WTC11 (cell line): ENCODE results near the gene TNFAIP8L3. TPM values are rescaled to one million over a fixed set of nuclear protein-coding genes. Genes with fewer than 3 reads are reported as not detected.

Source experiments
- ATAC-seq: fragments of 200-7000 bp; cut with Tn5 transposase; 2 replicates; pipeline ENCODE4 v1.10.0; 2021; ENCODE audit warnings: mild to moderate bottlenecking, moderate library complexity
- CTCF ChIA-PET: fragments of 300-600 bp; sonication (Branson Sonifier 250); formaldehyde crosslinking; loops from one replicate; lab custom pipeline; 2021; ENCODE audit warnings: antibody characterized with exemption; lab: Charles Lee
- POLR2A ChIA-PET: fragments of 350-600 bp; sonication (Branson Sonifier 250); formaldehyde crosslinking; loops from one replicate; lab custom pipeline; 2021; ENCODE audit warnings: antibody characterized with exemption; lab: Charles Lee
- DNase-seq: peaks from one replicate; pipeline ENCODE4 v3.0.0; 2021; ENCODE audit warnings: low spot score
- H3K27ac Mint-ChIP-seq: 2 replicates; pipeline ENCODE4 v1.8.0; 2021; ENCODE audit warnings: mixed read lengths
- H3K27me3 Mint-ChIP-seq: 2 replicates; pipeline ENCODE4 v1.8.0; 2021; ENCODE audit warnings: low read depth, mild to moderate bottlenecking, moderate library complexity, mixed read lengths
- H3K36me3 Mint-ChIP-seq: 2 replicates; pipeline ENCODE4 v1.8.0; 2021; ENCODE audit warnings: mixed read lengths
- H3K4me1 Mint-ChIP-seq: 2 replicates; pipeline ENCODE4 v1.8.0; 2022; ENCODE audit warnings: mixed read lengths
- H3K4me3 Mint-ChIP-seq: 2 replicates; pipeline ENCODE4 v1.8.0; 2021; ENCODE audit warnings: mild to moderate bottlenecking, moderate library complexity, mixed read lengths
- H3K9me3 Mint-ChIP-seq: 2 replicates; pipeline ENCODE4 v1.8.0; 2021; ENCODE audit warnings: mixed read lengths
- ATF1 ChIP-seq: sonication (generic); formaldehyde crosslinking; IDR thresholded peaks from 2 replicates; pipeline ENCODE4 v1.8.1; 2023; ENCODE audit warnings: mild to moderate bottlenecking, moderate library complexity, missing genetic modification reagents
- CDX4 ChIP-seq: fragments of 250-450 bp; sonication (Bioruptor Pico); IDR thresholded peaks from 2 replicates; pipeline ENCODE4 v1.9.0; 2021; ENCODE audit warnings: moderate library complexity, mild to moderate bottlenecking, inconsistent platforms, borderline replicate concordance
- FOXP1 ChIP-seq: sonication (generic); formaldehyde crosslinking; IDR thresholded peaks from 2 replicates; pipeline ENCODE4 v1.8.0; 2022; ENCODE audit warnings: missing genetic modification reagents, mild to moderate bottlenecking, moderate library complexity, borderline replicate concordance
- FOXP4 ChIP-seq: sonication (generic); formaldehyde crosslinking; IDR thresholded peaks from 2 replicates; pipeline ENCODE4 v1.8.0; 2022; ENCODE audit warnings: mild to moderate bottlenecking, missing genetic modification reagents
- MYBL2 ChIP-seq: sonication (generic); formaldehyde crosslinking; IDR thresholded peaks from 2 replicates; pipeline ENCODE4 v1.8.1; 2023; ENCODE audit warnings: mild to moderate bottlenecking, moderate library complexity, missing genetic modification reagents
- NFE2L1 ChIP-seq: sonication (generic); formaldehyde crosslinking; IDR thresholded peaks from 2 replicates; pipeline ENCODE4 v1.8.1; 2023; ENCODE audit warnings: missing genetic modification reagents
- NFYB ChIP-seq: sonication (generic); formaldehyde crosslinking; conservative IDR thresholded peaks from 2 replicates; pipeline ENCODE4 v1.8.0; 2022; ENCODE audit warnings: low read depth, missing genetic modification reagents
- NR2C2 ChIP-seq: sonication (generic); formaldehyde crosslinking; IDR thresholded peaks from 2 replicates; pipeline ENCODE4 v1.8.0; 2022; ENCODE audit warnings: mild to moderate bottlenecking, missing genetic modification reagents
- PRDM15 ChIP-seq: sonication (generic); formaldehyde crosslinking; IDR thresholded peaks from 2 replicates; pipeline ENCODE4 v1.8.0; 2022; ENCODE audit warnings: missing genetic modification reagents
- SMAD3 ChIP-seq: sonication (generic); formaldehyde crosslinking; IDR thresholded peaks from 2 replicates; pipeline ENCODE4 v1.8.0; 2022; ENCODE audit warnings: missing genetic modification reagents, mild to moderate bottlenecking, borderline replicate concordance
- TCF7 ChIP-seq: sonication (generic); formaldehyde crosslinking; IDR thresholded peaks from 2 replicates; pipeline ENCODE4 v1.8.0; 2022; ENCODE audit warnings: mild to moderate bottlenecking, low read depth, missing genetic modification reagents, moderate library complexity
- ZBTB21 ChIP-seq: sonication (generic); formaldehyde crosslinking; IDR thresholded peaks from 2 replicates; pipeline ENCODE4 v1.8.1; 2023; ENCODE audit warnings: mild to moderate bottlenecking, missing genetic modification reagents, borderline replicate concordance
- ZNF532 ChIP-seq: fragments of 250-450 bp; sonication (Bioruptor Pico); IDR thresholded peaks from 2 replicates; pipeline ENCODE4 v1.9.0; 2021; ENCODE audit warnings: mild to moderate bottlenecking, borderline replicate concordance
- ZNF671 ChIP-seq: fragments of 250-450 bp; sonication (Bioruptor Pico); IDR thresholded peaks from 2 replicates; pipeline ENCODE4 v1.8.0; 2021; ENCODE audit warnings: mild to moderate bottlenecking
- total RNA-seq: library from RNA; stranded (reverse); gene quantifications from 3 replicates; pipeline ENCODE4 v1.2.3, GENCODE V29; 2021

TNFAIP8L3 gene
- total RNA-seq, 1 experiment from 2014 or later: 0.39 TPM

GRCh38 chr15:51133140-51133765 is 38.5 kb upstream of the TNFAIP8L3 start:
- ChIA-PET POLR2A (no interaction called here), CTCF (interaction anchor here (0.6 to 3.1 kb wide), 54 partner anchors 8 to 1005 kb away, joined by 3 to 40 read pairs (median 4); no protein-coding TSS in a partner anchor)
- Mint-ChIP-seq H3K4me3 (no peak overlapping the region), H3K27me3 (no peaks in the 10 kb centered on the region), H3K4me1 (peaks cover 9% of the 10 kb centered on the region), H3K27ac (no peak overlapping the region), H3K9me3 (no peaks in the 10 kb centered on the region), H3K36me3 (no peaks in the 10 kb centered on the region)
- no peak for ATAC-seq
- TF ChIP-seq PRDM15 (CRISPR knock-in tag) (no peak), ZNF671 (CRISPR knock-in tag) (no peak), NFYB (CRISPR knock-in tag) (no peak), ZNF532 (CRISPR knock-in tag) (no peak), FOXP4 (CRISPR knock-in tag) (no peak), ZBTB21 (CRISPR knock-in tag) (no peak), CDX4 (CRISPR knock-in tag) (no peak), ATF1 (CRISPR knock-in tag) (no peak), MYBL2 (CRISPR knock-in tag) (no peak), NR2C2 (CRISPR knock-in tag) (no peak), NFE2L1 (no peak), SMAD3 (CRISPR knock-in tag) (no peak), FOXP1 (CRISPR knock-in tag) (no peak), TCF7 (CRISPR knock-in tag) (no peak)
- no peak for DNase-seq
